OCI-LY3 (cell line): ENCODE results near the gene PCSK2.

Experiments
- H2AFZ ChIP-seq: fragments of 200-600, 300-600 bp; shearing (Covaris generic); 2 replicates; pipeline ENCODE4 v1.6.0; 2014; ENCODE audit warnings: antibody characterized with exemption, low read depth, low read length
- H3K27ac ChIP-seq: fragments of 200-600, 300-600 bp; sonication (generic); 2 replicates; pipeline ENCODE4 v1.5.1; 2014; ENCODE audit warnings: mild to moderate bottlenecking, low read length, moderate library complexity, mixed read lengths
- H3K27me3 ChIP-seq: fragments of 200-600, 300-600 bp; sonication (generic); 2 replicates; pipeline ENCODE4 v1.6.1; 2014; ENCODE audit warnings: low read depth, low read length, mixed read lengths
- H3K36me3 ChIP-seq: fragments of 200-600, 300-600 bp; sonication (generic); replicated peaks from 2 replicates; pipeline ENCODE3; 2014; ENCODE audit warnings: low read depth, low read length, mixed read lengths
- H3K4me1 ChIP-seq: fragments of 300-600, 200-600 bp; sonication (generic); 2 replicates; pipeline ENCODE4 v1.6.1; 2014; ENCODE audit warnings: low read length, mixed read lengths
- H3K4me2 ChIP-seq: fragments of 200-600, 300-600 bp; sonication (generic); 2 replicates; pipeline ENCODE4 v1.6.1; 2014; ENCODE audit warnings: low read length, mixed read lengths
- H3K4me3 ChIP-seq: fragments of 300-600, 200-600 bp; sonication (generic); 2 replicates; pipeline ENCODE4 v1.5.1; 2014; ENCODE audit warnings: antibody characterized with exemption, mild to moderate bottlenecking, low read length, moderate library complexity
- H3K79me2 ChIP-seq: fragments of 300-600, 200-600 bp; shearing (Covaris generic); 2 replicates; pipeline ENCODE4 v1.6.1; 2014; ENCODE audit warnings: mild to moderate bottlenecking, low read length, mixed read lengths
- H3K9ac ChIP-seq: fragments of 300-600, 200-600 bp; shearing (Covaris generic); 2 replicates; pipeline ENCODE4 v1.6.0; 2014; ENCODE audit warnings: mild to moderate bottlenecking, low read length, moderate library complexity
- H3K9me3 ChIP-seq: fragments of 200-600, 300-600 bp; shearing (Covaris generic); 2 replicates; pipeline ENCODE4 v1.6.1; 2014; ENCODE audit warnings: low read length, mixed read lengths; ENCODE audit not compliant: insufficient read depth
- H4K20me1 ChIP-seq: fragments of 200-600, 300-600 bp; sonication (generic); 2 replicates; pipeline ENCODE4 v1.6.1; 2016; ENCODE audit warnings: low read length, mixed read lengths; ENCODE audit not compliant: insufficient read depth
- EZH2phosphoT487 ChIP-seq: fragments of 200-600 bp; shearing (Covaris generic); IDR thresholded peaks from 2 replicates; pipeline ENCODE4 v1.6.1; 2018; ENCODE audit warnings: antibody characterized with exemption, mixed run types, low read depth
- TF ChIP-seq, protein P1 (sequence below): fragments of 200-600, 300-600 bp; sonication (generic); IDR thresholded peaks from 2 replicates; pipeline ENCODE4 v1.5.1; 2014; ENCODE audit warnings: antibody characterized with exemption, low read length, low read depth

Gene PCSK2

DNA sequence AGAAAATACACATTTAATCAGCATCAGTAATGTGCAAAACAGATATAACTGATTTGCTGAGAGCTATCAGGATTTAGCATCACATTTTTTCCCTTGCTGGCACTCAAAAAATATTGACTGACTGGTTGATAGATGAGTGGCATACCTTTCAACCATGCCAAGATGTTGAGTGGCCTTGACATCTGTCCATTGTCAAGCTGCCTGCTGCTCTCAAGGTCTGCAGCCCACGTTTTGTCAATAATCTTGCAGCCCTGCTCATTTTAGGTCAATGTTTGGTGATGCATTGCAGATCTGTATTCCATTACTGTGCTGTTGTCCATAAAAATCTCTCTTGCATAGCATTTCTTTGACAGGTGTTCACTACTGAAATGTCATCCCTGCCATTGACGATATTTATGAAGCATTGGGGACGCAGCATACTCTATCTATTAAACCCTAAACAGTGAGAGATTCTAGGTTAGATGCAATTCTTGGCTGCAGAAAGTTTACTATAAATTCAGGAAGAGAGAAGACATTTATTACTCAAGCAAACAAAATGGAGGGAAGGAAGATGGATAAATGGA, 192.7 kb downstream of the PCSK2 start:
- no peak overlapping the region for H3K4me3 ChIP-seq
- no peaks in the 10 kb centered on the region for H3K9me3 ChIP-seq
- no peaks in the 10 kb centered on the region for H3K79me2 ChIP-seq
- no peak overlapping the region for H2AFZ ChIP-seq
- H3K27me3 ChIP-seq: peaks cover 57% of the 10 kb centered on the region
- H3K4me2 ChIP-seq: no peak overlapping the region
- no peak overlapping the region for H3K9ac ChIP-seq
- no peaks in the 10 kb centered on the region for H3K4me1 ChIP-seq
- H4K20me1 ChIP-seq: no peaks in the 10 kb centered on the region
- no peak overlapping the region for H3K27ac ChIP-seq
- TF ChIP-seq, protein P1, sequence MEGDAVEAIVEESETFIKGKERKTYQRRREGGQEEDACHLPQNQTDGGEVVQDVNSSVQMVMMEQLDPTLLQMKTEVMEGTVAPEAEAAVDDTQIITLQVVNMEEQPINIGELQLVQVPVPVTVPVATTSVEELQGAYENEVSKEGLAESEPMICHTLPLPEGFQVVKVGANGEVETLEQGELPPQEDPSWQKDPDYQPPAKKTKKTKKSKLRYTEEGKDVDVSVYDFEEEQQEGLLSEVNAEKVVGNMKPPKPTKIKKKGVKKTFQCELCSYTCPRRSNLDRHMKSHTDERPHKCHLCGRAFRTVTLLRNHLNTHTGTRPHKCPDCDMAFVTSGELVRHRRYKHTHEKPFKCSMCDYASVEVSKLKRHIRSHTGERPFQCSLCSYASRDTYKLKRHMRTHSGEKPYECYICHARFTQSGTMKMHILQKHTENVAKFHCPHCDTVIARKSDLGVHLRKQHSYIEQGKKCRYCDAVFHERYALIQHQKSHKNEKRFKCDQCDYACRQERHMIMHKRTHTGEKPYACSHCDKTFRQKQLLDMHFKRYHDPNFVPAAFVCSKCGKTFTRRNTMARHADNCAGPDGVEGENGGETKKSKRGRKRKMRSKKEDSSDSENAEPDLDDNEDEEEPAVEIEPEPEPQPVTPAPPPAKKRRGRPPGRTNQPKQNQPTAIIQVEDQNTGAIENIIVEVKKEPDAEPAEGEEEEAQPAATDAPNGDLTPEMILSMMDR: no peak
- no peak for TF ChIP-seq EZH2phosphoT487
- no peaks in the 10 kb centered on the region for H3K36me3 ChIP-seq

DNA sequence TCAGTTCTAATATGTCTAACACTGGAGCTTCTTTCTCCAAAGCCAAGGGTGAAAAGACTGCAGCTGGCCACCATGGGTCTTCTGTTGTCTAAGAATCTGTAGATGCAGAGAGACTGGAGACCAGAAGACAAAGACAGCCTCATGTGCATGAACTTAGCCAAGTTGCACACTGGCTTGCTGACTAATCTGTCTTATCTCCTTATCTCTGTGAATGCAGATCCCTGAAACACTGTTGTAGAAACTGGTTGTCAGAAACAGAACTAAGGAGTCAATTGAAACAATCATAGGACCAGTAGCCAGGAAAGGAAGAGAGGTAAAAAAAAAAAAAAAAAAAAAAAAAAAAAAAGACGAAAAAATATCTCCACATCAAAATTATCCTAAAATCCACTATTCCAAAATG, 194.7 kb downstream of the PCSK2 start:
- no peaks in the 10 kb centered on the region for H3K79me2 ChIP-seq
- no peaks in the 10 kb centered on the region for H3K9me3 ChIP-seq
- no peak overlapping the region for H3K4me3 ChIP-seq
- H3K9ac ChIP-seq: no peak overlapping the region
- no peak overlapping the region for H2AFZ ChIP-seq
- no peaks in the 10 kb centered on the region for H4K20me1 ChIP-seq
- H3K4me2 ChIP-seq: no peak overlapping the region
- H3K27ac ChIP-seq: no peak overlapping the region
- peaks cover 4% of the 10 kb centered on the region; the same call in 1 of the 2 replicates for H3K4me1 ChIP-seq
- no peaks in the 10 kb centered on the region for H3K36me3 ChIP-seq
- H3K27me3 ChIP-seq: peaks cover 57% of the 10 kb centered on the region
- TF ChIP-seq, protein P1: no peak
- TF ChIP-seq EZH2phosphoT487: no peak

DNA sequence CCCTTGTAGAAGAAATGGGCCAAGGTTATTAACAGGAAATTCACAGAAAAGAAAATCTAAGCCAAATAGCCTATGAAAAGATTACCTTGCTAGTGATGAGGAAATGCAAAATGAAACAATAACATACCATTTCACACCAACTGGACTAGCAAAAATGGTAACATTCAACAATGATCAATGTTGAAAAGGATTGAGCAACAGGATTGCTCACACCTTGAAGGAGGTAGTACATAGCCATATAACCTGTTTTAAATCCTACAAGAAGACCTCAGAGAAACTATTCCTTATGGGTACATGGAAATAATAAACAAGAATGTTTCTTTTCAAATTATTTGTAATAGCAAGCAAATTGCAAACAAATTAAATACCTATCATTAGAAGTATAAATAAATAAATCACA, 196.9 kb downstream of the PCSK2 start:
- Histone ChIP-seq H3K36me3 (no peaks in the 10 kb centered on the region), H3K79me2 (no peaks in the 10 kb centered on the region), H3K27ac (no peak overlapping the region), H3K4me1 (peaks cover 5% of the 10 kb centered on the region; the same call in 1 of the 2 replicates), H2AFZ (no peak overlapping the region), H3K9ac (no peak overlapping the region), H3K27me3 (peaks cover 42% of the 10 kb centered on the region), H3K9me3 (no peaks in the 10 kb centered on the region), H3K4me2 (no peak overlapping the region), H3K4me3 (no peak overlapping the region), H4K20me1 (no peaks in the 10 kb centered on the region)
- TF ChIP-seq EZH2phosphoT487: no peak
- TF ChIP-seq, protein P1: no peak

DNA sequence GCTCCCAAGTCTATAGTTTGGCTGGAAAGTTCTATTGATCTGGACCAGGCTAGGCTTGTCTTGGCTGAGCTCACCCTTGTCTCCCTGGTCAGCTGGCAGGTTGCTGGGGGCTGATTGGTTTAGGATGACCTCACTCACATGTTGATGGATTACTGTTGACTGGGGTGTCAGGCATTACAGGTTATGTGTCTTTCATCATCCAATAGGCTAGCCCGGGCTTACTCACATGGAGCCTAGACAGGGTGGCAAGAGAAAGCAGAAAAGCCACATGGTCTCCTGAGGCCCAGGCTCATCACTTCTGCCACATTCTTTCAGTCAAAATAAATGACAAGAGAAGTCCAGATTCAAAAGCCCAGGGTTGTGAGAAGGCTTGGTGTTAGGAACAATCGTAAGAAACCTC, 200.8 kb downstream of the PCSK2 start:
- Histone ChIP-seq H3K9ac (no peak overlapping the region), H3K27me3 (peaks cover 27% of the 10 kb centered on the region), H3K36me3 (no peaks in the 10 kb centered on the region), H2AFZ (no peak overlapping the region), H3K4me3 (no peak overlapping the region), H3K27ac (no peak overlapping the region), H3K79me2 (no peaks in the 10 kb centered on the region), H3K4me1 (peaks cover 5% of the 10 kb centered on the region; the same call in 1 of the 2 replicates), H4K20me1 (no peaks in the 10 kb centered on the region), H3K9me3 (no peaks in the 10 kb centered on the region), H3K4me2 (no peak overlapping the region)
- no peak for TF ChIP-seq EZH2phosphoT487
- TF ChIP-seq, protein P1: no peak
